ENCODE results near the gene ITIH5. TPM values are rescaled to one million over a fixed set of nuclear protein-coding genes. Genes with fewer than 3 reads are reported as not detected.
"Not testable (repeated sequence)": the region's sequence is repeated elsewhere in the genome, so short reads cannot be mapped to it uniquely, and the experiment has no call there.

Gene ITIH5
- total RNA-seq, 6 experiments from 2014 or later: 0.20 to 0.62 (median 0.48) TPM

GRCh38 chr10:7689591-7689990 lies 22.8 kb upstream of the ITIH5 start:
- Histone ChIP-seq H3K4me3 (no peak overlapping the region), H3K27me3 (no peaks in the 10 kb centered on the region), H3K27ac (no peak overlapping the region), H3K9me3 (no peaks in the 10 kb centered on the region), H3K4me1 (no peaks in the 10 kb centered on the region), H3K36me3 (no peaks in the 10 kb centered on the region)
- no peak for DNase-seq
- intact Hi-C loops (cut with DNase I): loop anchor here in 1 of 2 donors (5.0 kb wide), 1 partner anchor 162 kb away; no protein-coding TSS in a partner anchor
- TF ChIP-seq POLR2A (IDR thresholded peaks at IDR 0.05) (no peak), CTCF (IDR thresholded peaks at IDR 0.05) (no peak)
- ATAC-seq: no peak

GRCh38 chr10:7687228-7687907 lies 20.6 kb upstream of the ITIH5 start:
- DNase-seq: peak; percentile 73 to 87 (median 84)
- TF ChIP-seq CTCF (IDR thresholded peaks at IDR 0.05): peak; percentile 90 to 96 (median 94)
- TF ChIP-seq POLR2A (IDR thresholded peaks at IDR 0.05): no peak

GRCh38 chr10:7686351-7687171 lies 19.8 kb upstream of the ITIH5 start:
- H3K36me3 ChIP-seq: no peaks in the 10 kb centered on the region
- 55% methylated on average over 13 of the region's 13 CpGs for WGBS (ENCODE audit: insufficient coverage, low coverage, low lambda C conversion rate, missing lambda C conversion rate)
- H3K27ac ChIP-seq: no peak overlapping the region
- intact Hi-C loops (cut with DNase I): loop anchor here in 1 of 2 donors (5.0 kb wide), 1 partner anchor 159 kb away; no protein-coding TSS in a partner anchor
- TF ChIP-seq CTCF (IDR thresholded peaks at IDR 0.05): no peak
- no peak for TF ChIP-seq POLR2A (IDR thresholded peaks at IDR 0.05)
- H3K4me1 ChIP-seq: no peaks in the 10 kb centered on the region
- ATAC-seq: peak; percentile 48 to 77 (median 63)
- H3K4me3 ChIP-seq: no peak overlapping the region
- no peaks in the 10 kb centered on the region for H3K9me3 ChIP-seq
- H3K27me3 ChIP-seq: no peaks in the 10 kb centered on the region
- peak in 2 of 3 donors; percentile 31 to 65 for DNase-seq

More at GRCh38 chr10:7687228-7687907, 20.6 kb upstream of the ITIH5 start:
- no peak overlapping the region for H3K4me3 ChIP-seq
- 17% methylated on average over 18 of the region's 20 CpGs for WGBS (ENCODE audit: insufficient coverage, low coverage, low lambda C conversion rate, missing lambda C conversion rate)
- intact Hi-C loops (cut with DNase I): loop anchor here in 1 of 2 donors (5.0 kb wide), 1 partner anchor 160 kb away; no protein-coding TSS in a partner anchor
- no peaks in the 10 kb centered on the region for H3K4me1 ChIP-seq
- H3K9me3 ChIP-seq: no peaks in the 10 kb centered on the region
- H3K27ac ChIP-seq: no peak overlapping the region
- no peaks in the 10 kb centered on the region for H3K36me3 ChIP-seq
- no peaks in the 10 kb centered on the region for H3K27me3 ChIP-seq
- peak; percentile 99 to 100 (median 100) for ATAC-seq

DNA sequence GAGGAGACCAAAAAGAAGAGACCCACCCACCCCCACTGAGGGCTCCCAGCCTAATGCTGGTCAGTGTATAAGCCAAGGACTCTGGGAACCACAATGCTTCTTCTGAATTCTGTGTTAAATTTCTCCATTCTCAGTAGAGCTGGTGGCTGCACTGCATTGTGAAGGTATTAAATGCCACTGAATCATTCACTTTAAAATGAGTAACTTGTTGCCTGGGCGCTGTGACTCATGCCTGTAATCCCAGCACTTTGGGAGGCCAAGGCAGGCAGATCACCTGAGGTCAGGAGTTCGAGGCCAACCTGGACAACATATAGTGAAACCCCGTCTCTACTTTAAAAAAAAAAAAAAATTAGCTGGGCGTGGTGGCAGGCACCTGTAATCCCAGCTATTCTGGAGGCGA lies 13.3 kb upstream of the ITIH5 start:
- H3K9me3 ChIP-seq; DNase-seq; H3K4me3 ChIP-seq; H3K4me1 ChIP-seq; ATAC-seq; intact Hi-C loops (cut with DNase I); H3K27me3 ChIP-seq; H3K36me3 ChIP-seq; H3K27ac ChIP-seq: not testable (repeated sequence)
- WGBS (ENCODE audit: insufficient coverage, low coverage, low lambda C conversion rate, missing lambda C conversion rate): 50% methylated on average over 3 of the region's 5 CpGs

DNA sequence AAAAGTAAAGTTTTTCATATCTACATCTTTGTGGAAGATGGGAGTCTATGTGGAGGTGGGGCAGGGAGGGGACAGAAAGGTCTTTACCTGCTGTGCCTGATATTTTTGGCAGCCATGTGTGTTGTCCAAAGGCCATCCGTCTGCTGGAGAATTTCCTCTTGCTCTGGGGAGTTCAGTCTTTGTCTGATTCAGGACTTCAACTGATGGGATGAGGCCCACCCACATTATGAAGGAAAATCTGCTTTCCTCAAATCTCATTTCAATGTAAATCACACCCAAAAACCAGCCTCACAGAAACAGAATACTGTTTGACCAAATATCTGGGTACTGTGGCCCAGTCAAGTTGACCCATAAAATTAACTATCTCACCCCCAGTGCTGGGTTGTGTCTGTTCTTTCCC lies 12.5 kb upstream of the ITIH5 start:
- no peaks in the 10 kb centered on the region for H3K9me3 ChIP-seq
- 14% methylated on average over 1 of the region's 1 CpG for WGBS (ENCODE audit: insufficient coverage, low coverage, low lambda C conversion rate, missing lambda C conversion rate)
- ATAC-seq (no peak), DNase-seq (no peak)
- no peak overlapping the region for H3K4me3 ChIP-seq
- no peaks in the 10 kb centered on the region for H3K27me3 ChIP-seq
- no peaks in the 10 kb centered on the region for H3K4me1 ChIP-seq
- TF ChIP-seq CTCF (IDR thresholded peaks at IDR 0.05) (no peak), POLR2A (IDR thresholded peaks at IDR 0.05) (no peak)
- H3K36me3 ChIP-seq: no peaks in the 10 kb centered on the region
- intact Hi-C loops (cut with DNase I): loop anchor here in 1 of 2 donors (10.0 kb wide), 1 partner anchor 144 kb away; no protein-coding TSS in a partner anchor
- no peak overlapping the region for H3K27ac ChIP-seq
